B cell (primary cell): ENCODE measurements around the gene PTCRA. TPM values are rescaled to one million over a fixed set of nuclear protein-coding genes. Genes with fewer than 3 reads are reported as not detected.

ENCODE experiments used
- ATAC-seq: fragments of 200-7000 bp; cut with Tn5 transposase; one replicate; pipeline ENCODE4 v1.10.0; 2021; ENCODE audit warnings: low read depth, mild to moderate bottlenecking, moderate number of reproducible peaks, moderate library complexity
- CTCF ChIA-PET: fragments of 350-600 bp; sonication (Branson Sonifier 250); formaldehyde crosslinking; loops from one replicate; lab custom pipeline; 2021; ENCODE audit warnings: antibody characterized with exemption, inconsistent platforms; lab: Charles Lee
- POLR2A ChIA-PET: fragments of 350-600 bp; sonication (Branson Sonifier 250); formaldehyde crosslinking; loops from one replicate; lab custom pipeline; 2021; ENCODE audit warnings: antibody characterized with exemption; lab: Charles Lee
- DNase-seq: peaks from one replicate; pipeline ENCODE4 v3.0.0; 2013
- H2AFZ ChIP-seq: 2 replicates; pipeline ENCODE4 v1.6.1; 2012; ENCODE audit warnings: mild to moderate bottlenecking, low read depth, low read length; ENCODE audit not compliant: insufficient read depth, poor library complexity, severe bottlenecking
- H3K27ac ChIP-seq, 2 donors: 1 replicate in 1 of 2; 2 replicates in 1 of 2; pipeline ENCODE4 v1.5.1; 2012 to 2013; ENCODE audit warnings: low read length in 2 of 2, mild to moderate bottlenecking in 2 of 2, moderate library complexity in 1 of 2
- H3K27me3 ChIP-seq, 4 experiments: fragments of 200-600 bp in 1 of 4; sonication (generic) in 1 of 4; replicated peaks in 1 of 4; 1 replicate in 2 of 4; 2 replicates in 2 of 4; pipeline versions ENCODE4 v1.6.1 to v1.7.0; 2013 to 2016; ENCODE audit warnings: low read length in 3 of 4, mild to moderate bottlenecking in 2 of 4, mixed read lengths in 1 of 4, moderate library complexity in 1 of 4; ENCODE audit not compliant: insufficient read depth in 4 of 4, control insufficient read depth in 3 of 4; ENCODE audit errors: control extremely low read depth in 1 of 4
- H3K36me3 ChIP-seq, 2 experiments: replicated peaks in 1 of 2; 1 replicate in 1 of 2; 2 replicates in 1 of 2; pipeline versions ENCODE4 v1.6.1 to v1.7.1; 2013; ENCODE audit warnings: low read length in 1 of 2; ENCODE audit not compliant: insufficient read depth in 2 of 2, control insufficient read depth in 1 of 2; ENCODE audit errors: control extremely low read depth in 1 of 2, extremely low read depth in 1 of 2
- H3K4me1 ChIP-seq, 2 donors: fragments of 200-600 bp in 1 of 2; sonication (generic) in 1 of 2; 1 replicate in 1 of 2; 2 replicates in 1 of 2; pipeline versions ENCODE4 v1.5.1 to v1.6.1; 2013 to 2017; ENCODE audit warnings: low read length in 2 of 2; ENCODE audit not compliant: control insufficient read depth in 2 of 2, insufficient read depth in 2 of 2
- H3K4me2 ChIP-seq: replicated peaks from 2 replicates; pipeline ENCODE3; 2012; ENCODE audit warnings: mild to moderate bottlenecking, low read depth, low read length; ENCODE audit not compliant: poor library complexity, severe bottlenecking
- H3K4me3 ChIP-seq, 5 experiments: fragments of 200-600 bp in 1 of 5; sonication (generic) in 1 of 5; 1 replicate in 3 of 5; 2 replicates in 2 of 5; pipeline versions ENCODE4 v1.5.1 to v1.7.0; 2011 to 2016; ENCODE audit warnings: low read length in 4 of 5, mild to moderate bottlenecking in 4 of 5, low read depth in 2 of 5, control low read depth in 1 of 5, moderate library complexity in 1 of 5; ENCODE audit not compliant: insufficient read depth in 1 of 5; ENCODE audit errors: control extremely low read depth in 1 of 5, extremely low read depth in 1 of 5
- H3K79me2 ChIP-seq: fragments of 200-600 bp; sonication (generic); one replicate; pipeline ENCODE4 v1.6.0; 2016; ENCODE audit warnings: low read length; ENCODE audit not compliant: control insufficient read depth, insufficient read depth
- H3K9ac ChIP-seq: fragments of 200-600 bp; sonication (generic); 2 replicates; pipeline ENCODE4 v1.6.1; 2017; ENCODE audit warnings: mild to moderate bottlenecking, low read length, moderate library complexity
- H3K9me3 ChIP-seq, 3 donors: one replicate each; pipeline versions ENCODE4 v1.6.1 to v1.7.1; 2013; ENCODE audit warnings: low read length in 2 of 3; ENCODE audit not compliant: control insufficient read depth in 2 of 3, insufficient read depth in 1 of 3; ENCODE audit errors: control extremely low read depth in 1 of 3
- H4K20me1 ChIP-seq: 2 replicates; pipeline ENCODE4 v1.6.0; 2012; ENCODE audit warnings: mild to moderate bottlenecking, low read length; ENCODE audit not compliant: insufficient read depth, control insufficient read depth, poor library complexity, severe bottlenecking
- H3K27ac Mint-ChIP-seq: one replicate; pipeline ENCODE4 v1.8.0; 2021; ENCODE audit warnings: mixed read lengths
- H3K27me3 Mint-ChIP-seq: one replicate; pipeline ENCODE4 v1.8.0; 2021; ENCODE audit warnings: mixed read lengths
- H3K4me1 Mint-ChIP-seq: one replicate; pipeline ENCODE4 v1.8.0; 2021; ENCODE audit warnings: mixed read lengths
- H3K4me3 Mint-ChIP-seq: one replicate; pipeline ENCODE4 v1.8.0; 2021; ENCODE audit warnings: mixed read lengths
- H3K9me3 Mint-ChIP-seq: one replicate; pipeline ENCODE4 v1.8.0; 2022; ENCODE audit warnings: mixed read lengths; ENCODE audit not compliant: insufficient read depth
- EZH2 ChIP-seq: IDR thresholded peaks from 2 replicates; pipeline ENCODE4 v1.6.1; 2012; ENCODE audit warnings: borderline replicate concordance, low read depth, mild to moderate bottlenecking, moderate library complexity, low read length; ENCODE audit not compliant: insufficient read depth, poor library complexity, severe bottlenecking
- WGBS: methylation state at CpG from one replicate; pipeline ENCODE4 v1.1.5; 2013; ENCODE audit warnings: missing lambda C conversion rate; ENCODE audit not compliant: insufficient coverage; 5-methylcytosine and 5-hydroxymethylcytosine counted together
- intact Hi-C: fragments of 100-400 bp; cut with micrococcal nuclease; formaldehyde crosslinking; loops from one replicate; pipeline ENCODE4 v1.10.0; 2022
- polyA plus RNA-seq: library from polyadenylated mRNA; depleted of rRNA; stranded (reverse); fragments of >200 nt; gene quantifications from 2 replicates; pipeline ENCODE4 v1.2.3, GENCODE V29; 2012
- total RNA-seq, 2 donors: library from RNA; stranded (reverse); fragments of 120-200 nt in 1 of 2; gene quantifications; 1 replicate in 1 of 2; 2 replicates in 1 of 2; pipeline versions ENCODE4 v1.2.3 to v1.2.4, GENCODE V29; 2013 to 2022
- TF ChIP-seq, protein P1 (sequence below): fragments of 200-600 bp; IDR thresholded peaks from one replicate; pipeline ENCODE4 v1.8.0; 2022; ENCODE audit warnings: antibody characterized with exemption, mild to moderate bottlenecking

Gene PTCRA
- total and polyA plus RNA-seq, 2 donors (not counting 1 experiment from before 2014, with no cell fraction given): not detected

DNA sequence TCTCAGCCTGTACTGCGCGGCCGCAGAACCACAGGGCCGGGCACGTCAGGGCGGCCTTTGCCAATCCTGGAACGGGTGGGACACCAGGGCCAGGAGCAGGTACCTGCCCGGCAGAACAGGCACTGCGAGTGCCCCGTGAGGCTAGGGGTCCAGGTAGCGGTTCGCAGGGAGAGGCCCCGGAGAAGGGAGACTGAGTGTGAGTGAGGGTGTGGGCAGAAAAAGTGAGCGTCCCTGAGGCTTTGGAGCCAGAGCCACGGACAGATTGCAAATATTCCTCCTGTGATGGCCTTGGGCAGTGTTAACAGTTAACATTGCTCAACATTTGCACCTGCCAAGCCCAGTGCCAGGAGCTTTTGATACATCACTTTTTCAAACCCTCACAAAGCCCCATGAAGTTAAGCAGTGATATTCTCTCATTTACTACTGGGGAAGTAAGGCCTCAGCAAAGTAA is 45.2 kb downstream of the PTCRA start:
- Histone ChIP-seq H3K4me2 (peak overlapping the region; percentile 85), H3K9me3 (no peaks in the 10 kb centered on the region), H3K79me2 (no peaks in the 10 kb centered on the region), H3K4me1 (peaks cover 9 to 16% of the 10 kb centered on the region in 2 donors), H2AFZ (peak overlapping the region; percentile 77), H3K27ac (no peak overlapping the region), H4K20me1 (no peaks in the 10 kb centered on the region), H3K36me3 (peaks cover 0 to 19% of the 10 kb centered on the region in 2 experiments), H3K27me3 (peaks cover 0 to 12% (median 3%) of the 10 kb centered on the region in 4 experiments), H3K4me3 (peak overlapping the region in 4 of 5 experiments; percentile 41 to 61 (median 54)), H3K9ac (peak overlapping the region; percentile 65)
- Mint-ChIP-seq H3K27me3 (no peaks in the 10 kb centered on the region), H3K9me3 (no peaks in the 10 kb centered on the region), H3K4me1 (peaks cover 13% of the 10 kb centered on the region), H3K4me3 (peak overlapping the region; percentile 78), H3K27ac (no peak overlapping the region)
- DNase-seq: no peak
- TF ChIP-seq, protein P1, sequence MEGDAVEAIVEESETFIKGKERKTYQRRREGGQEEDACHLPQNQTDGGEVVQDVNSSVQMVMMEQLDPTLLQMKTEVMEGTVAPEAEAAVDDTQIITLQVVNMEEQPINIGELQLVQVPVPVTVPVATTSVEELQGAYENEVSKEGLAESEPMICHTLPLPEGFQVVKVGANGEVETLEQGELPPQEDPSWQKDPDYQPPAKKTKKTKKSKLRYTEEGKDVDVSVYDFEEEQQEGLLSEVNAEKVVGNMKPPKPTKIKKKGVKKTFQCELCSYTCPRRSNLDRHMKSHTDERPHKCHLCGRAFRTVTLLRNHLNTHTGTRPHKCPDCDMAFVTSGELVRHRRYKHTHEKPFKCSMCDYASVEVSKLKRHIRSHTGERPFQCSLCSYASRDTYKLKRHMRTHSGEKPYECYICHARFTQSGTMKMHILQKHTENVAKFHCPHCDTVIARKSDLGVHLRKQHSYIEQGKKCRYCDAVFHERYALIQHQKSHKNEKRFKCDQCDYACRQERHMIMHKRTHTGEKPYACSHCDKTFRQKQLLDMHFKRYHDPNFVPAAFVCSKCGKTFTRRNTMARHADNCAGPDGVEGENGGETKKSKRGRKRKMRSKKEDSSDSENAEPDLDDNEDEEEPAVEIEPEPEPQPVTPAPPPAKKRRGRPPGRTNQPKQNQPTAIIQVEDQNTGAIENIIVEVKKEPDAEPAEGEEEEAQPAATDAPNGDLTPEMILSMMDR: no peak
- TF ChIP-seq EZH2: no peak
- ATAC-seq: no peak
- intact Hi-C loops: loop anchor here (2.0 to 5.0 kb wide), 2 partner anchors 18 to 59 kb away; partner anchors contain the start of gene PEX6
- ChIA-PET POLR2A (interaction anchor here (1.1 to 1.4 kb wide), 2 partner anchors 10 to 31 kb away, joined by 3 read pairs; no protein-coding TSS in a partner anchor), CTCF (interaction anchor here (1.7 kb wide), 1 partner anchor 182 kb away, joined by 4 read pairs; no protein-coding TSS in a partner anchor)
- WGBS: 48% methylated on average over 14 of the region's 15 CpGs

DNA sequence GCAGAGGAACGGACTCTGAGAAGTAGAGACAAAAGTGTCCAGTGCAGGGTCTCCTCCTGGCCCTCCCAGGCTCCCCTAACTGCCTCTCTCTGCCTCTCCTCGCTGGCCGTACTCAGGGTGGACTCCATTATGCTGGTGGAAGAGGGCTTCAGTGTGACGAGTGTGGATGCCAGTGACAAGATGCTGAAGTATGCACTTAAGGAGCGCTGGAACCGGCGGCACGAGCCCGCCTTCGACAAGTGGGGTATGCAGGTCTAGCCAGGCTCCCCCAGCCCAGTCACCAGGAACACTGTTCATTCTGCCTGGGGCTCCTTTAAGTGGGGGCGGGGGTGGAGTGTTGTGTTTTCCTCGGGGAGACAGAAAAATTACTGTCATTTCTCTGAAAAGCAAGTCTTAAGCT is 46.2 kb downstream of the PTCRA start:
- no peaks in the 10 kb centered on the region for H4K20me1 ChIP-seq
- TF ChIP-seq EZH2: no peak
- TF ChIP-seq, protein P1: no peak
- peaks cover 0 to 12% (median 3%) of the 10 kb centered on the region in 4 experiments for H3K27me3 ChIP-seq
- intact Hi-C loops: loop anchor here (5.0 kb wide), 1 partner anchor 60 kb away; no protein-coding TSS in a partner anchor
- peaks cover 9 to 16% of the 10 kb centered on the region in 2 donors for H3K4me1 ChIP-seq
- H3K4me3 ChIP-seq: no peak overlapping the region
- H3K4me2 ChIP-seq: no peak overlapping the region
- POLR2A ChIA-PET: no interaction called here
- no peak overlapping the region for H3K27ac ChIP-seq
- ATAC-seq (no peak), DNase-seq (no peak)
- CTCF ChIA-PET: interaction anchor here (0.7 kb wide), 1 partner anchor 975 kb away, joined by 3 read pairs; no protein-coding TSS in a partner anchor
- H3K9me3 ChIP-seq: no peaks in the 10 kb centered on the region
- peaks cover 0 to 27% of the 10 kb centered on the region in 2 experiments for H3K36me3 ChIP-seq
- Mint-ChIP-seq H3K4me1 (peaks cover 13% of the 10 kb centered on the region), H3K9me3 (no peaks in the 10 kb centered on the region), H3K27me3 (no peaks in the 10 kb centered on the region), H3K4me3 (peak overlapping the region; percentile 44), H3K27ac (no peak overlapping the region)
- no peaks in the 10 kb centered on the region for H3K79me2 ChIP-seq
- H3K9ac ChIP-seq: no peak overlapping the region
- no peak overlapping the region for H2AFZ ChIP-seq
- 100% methylated on average over 4 of the region's 12 CpGs for WGBS
